CD4-positive, alpha-beta T cell treated with Interleukin-1 beta for 1 hour (primary cell): ENCODE measurements around the gene SMARCA4.
"Not testable (repeated sequence)": the region's sequence is repeated elsewhere in the genome, so short reads cannot be mapped to it uniquely, and the experiment has no call there.

Experiments
- DNase-seq, 2 donors: peaks; one replicate each; pipeline ENCODE4 v3.0.0-alpha.2; 2020 to 2022

SMARCA4 gene

GRCh38 chr19:11041194-11041593, 80.4 kb downstream of the SMARCA4 start:
- DNase-seq, result no peak

- DNase-seq, result no peak
Observed at GRCh38 chr19:11041966-11042627, 81.3 kb downstream of the SMARCA4 start.

- DNase-seq, result no peak
Observed at GRCh38 chr19:11044431-11044830, 83.6 kb downstream of the SMARCA4 start.

- no peak for DNase-seq
Observed at GRCh38 chr19:11045536-11045935, 84.7 kb downstream of the SMARCA4 start.

GRCh38 chr19:11046605-11047354, 86.0 kb downstream of the SMARCA4 start:
- no peak for DNase-seq

- no peak for DNase-seq
Observed at GRCh38 chr19:11047866-11048265, 87.0 kb downstream of the SMARCA4 start.

GRCh38 chr19:11050323-11051114, 89.7 kb downstream of the SMARCA4 start:
- DNase-seq, result no peak

- DNase-seq, result no peak
Observed at GRCh38 chr19:11053817-11054195, 93.0 kb downstream of the SMARCA4 start.

- DNase-seq, result no peak
Observed at GRCh38 chr19:11054200-11054599, 93.4 kb downstream of the SMARCA4 start.

GRCh38 chr19:11054628-11055027, 93.8 kb downstream of the SMARCA4 start:
- no peak for DNase-seq

- DNase-seq, result no peak
Observed at GRCh38 chr19:11058246-11059030, 97.6 kb downstream of the SMARCA4 start.

GRCh38 chr19:11059511-11060358, 98.9 kb downstream of the SMARCA4 start:
- DNase-seq, result no peak

GRCh38 chr19:11061952-11062351, 101.1 kb downstream of the SMARCA4 start:
- DNase-seq, result no peak

GRCh38 chr19:11063434-11063833, 102.6 kb downstream of the SMARCA4 start:
- DNase-seq, result no peak

- no peak for DNase-seq
Observed at GRCh38 chr19:11064831-11065303, 104.0 kb downstream of the SMARCA4 start.

GRCh38 chr19:11066326-11066725, 105.5 kb downstream of the SMARCA4 start:
- DNase-seq, result no peak

GRCh38 chr19:11067356-11068113, 106.7 kb downstream of the SMARCA4 start:
- DNase-seq, result no peak

GRCh38 chr19:11069561-11069960, 108.7 kb downstream of the SMARCA4 start:
- DNase-seq, result no peak

- DNase-seq, result no peak
Observed at GRCh38 chr19:11070123-11070522, 109.3 kb downstream of the SMARCA4 start.

GRCh38 chr19:11073568-11073967, 112.7 kb downstream of the SMARCA4 start:
- DNase-seq, result no peak

GRCh38 chr19:11076792-11077191, 116.0 kb downstream of the SMARCA4 start:
- not testable (repeated sequence) for DNase-seq
